DMS153 treated with DMSO at 0.1 percent for 48 hours (cell line): Measurements from ENCODE around the gene LACC1.

ENCODE experiments used
- DNase-seq: peaks from one replicate; lab custom pipeline; 2025; ENCODE audit not compliant: unreplicated experiment; lab: John Stamatoyannopoulos, UW

LACC1 gene

DNA sequence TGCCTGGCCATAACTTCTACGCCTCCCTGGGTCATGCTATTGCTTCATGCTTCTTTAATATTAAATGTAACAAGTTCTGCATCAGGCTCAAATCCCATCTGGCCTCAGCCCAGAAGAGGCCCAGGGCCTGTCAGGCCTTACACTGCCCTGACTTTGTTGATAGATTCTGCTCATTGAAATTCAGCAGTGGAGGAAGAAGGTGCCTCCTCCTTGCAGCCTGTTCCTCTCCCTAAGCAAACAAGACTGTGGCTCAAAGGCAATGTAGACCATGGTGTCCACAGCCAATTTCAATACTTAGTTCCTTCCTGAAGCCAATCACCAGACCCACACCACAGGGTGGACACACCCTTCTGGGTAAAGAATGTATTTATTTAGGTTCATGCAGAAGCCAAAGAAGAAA lies 59.4 kb downstream of the LACC1 start:
- no peak for DNase-seq

DNA sequence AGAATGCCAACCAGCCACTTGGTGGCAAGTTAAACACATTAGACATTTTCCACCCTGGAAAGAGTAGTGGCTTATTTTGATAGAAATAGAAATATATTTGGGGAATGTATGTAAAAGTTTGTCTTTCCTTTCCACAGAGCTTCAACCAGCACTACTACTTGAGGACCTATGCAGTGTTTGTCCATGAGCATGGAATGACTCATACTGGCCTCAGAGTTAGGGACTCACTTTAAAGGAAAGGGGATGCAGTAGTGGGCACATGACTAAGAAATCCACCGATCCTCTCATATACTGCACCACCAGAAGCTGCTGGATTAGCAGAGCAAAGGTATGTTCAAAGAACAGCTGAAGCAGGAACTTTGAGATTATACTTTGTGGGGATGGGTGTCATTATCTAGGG lies 62.6 kb downstream of the LACC1 start:
- no peak for DNase-seq
